Measurements from ENCODE around the gene SPDYE6. TPM values are rescaled to one million over a fixed set of nuclear protein-coding genes. Genes with fewer than 3 reads are reported as not detected.
"Not testable (repeated sequence)": the region's sequence is repeated elsewhere in the genome, so short reads cannot be mapped to it uniquely, and the experiment has no call there.

The SPDYE6 gene, protein sequence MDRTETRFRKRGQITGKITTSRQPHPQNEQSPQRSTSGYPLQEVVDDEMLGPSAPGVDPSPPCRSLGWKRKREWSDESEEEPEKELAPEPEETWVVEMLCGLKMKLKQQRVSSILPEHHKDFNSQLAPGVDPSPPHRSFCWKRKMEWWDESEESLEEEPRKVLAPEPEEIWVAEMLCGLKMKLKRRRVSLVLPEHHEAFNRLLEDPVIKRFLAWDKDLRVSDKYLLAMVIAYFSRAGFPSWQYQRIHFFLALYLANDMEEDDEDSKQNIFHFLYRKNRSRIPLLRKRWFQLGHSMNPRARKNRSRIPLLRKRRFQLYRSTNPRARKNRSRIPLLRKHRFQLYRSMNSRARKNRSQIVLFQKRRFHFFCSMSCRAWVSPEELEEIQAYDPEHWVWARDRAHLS
- not detected for total RNA-seq
- 1 to 10 TPM in 1 of 2 donors, not detected in 1; 2.4 TPM for polyA plus RNA-seq

GRCh38 chr7:102356344-102356743 lies at the start of gene SPDYE6:
SPDYE6 (minus strand) TSS chr7:102356444; CDS start chr7:102356023, 421 bp downstream.
- no CpG with 5 or more reads among the region's 6 CpGs for WGBS
- not testable (repeated sequence) for H3K4me1 ChIP-seq (ENCODE audit: control insufficient read depth in 4 of 4, insufficient read depth in 4 of 4, low read length in 3 of 4); H3K4me3 ChIP-seq (ENCODE audit: low read depth in 1 of 3, low read length in 3 of 3); H3K9ac ChIP-seq (ENCODE audit: low read depth in 1 of 2, low read length in 2 of 2); H3K27ac ChIP-seq (ENCODE audit: low read depth in 1 of 2, low read length in 2 of 2); H3K27me3 ChIP-seq (ENCODE audit: control insufficient read depth in 4 of 4, insufficient read depth in 4 of 4, low read length in 3 of 4); H3K9me3 ChIP-seq (ENCODE audit: control insufficient read depth in 4 of 4, low read length in 3 of 4); DNase-seq (ENCODE audit: low spot score); H3K36me3 ChIP-seq (ENCODE audit: control insufficient read depth in 4 of 4, insufficient read depth in 3 of 4, low read depth in 1 of 4, low read length in 3 of 4)

DNA sequence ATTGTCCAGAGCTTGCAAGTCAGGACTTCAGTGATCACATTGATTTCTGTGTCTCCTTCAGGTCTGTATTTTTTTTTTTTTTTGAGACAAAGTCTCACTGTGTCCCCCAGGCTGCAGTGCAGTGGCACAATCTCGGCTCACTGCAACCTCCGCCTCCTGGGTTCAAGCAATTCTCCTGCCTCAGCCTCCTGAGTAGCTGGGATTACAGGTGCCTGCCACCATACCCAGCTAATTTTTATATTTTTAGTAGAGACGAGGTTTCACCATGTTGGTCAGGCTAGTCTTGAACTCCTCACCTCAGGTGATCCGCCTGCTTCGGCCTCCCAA lies 48.6 kb upstream of the SPDYE6 start:
- H3K36me3 ChIP-seq (ENCODE audit: control insufficient read depth in 4 of 4, insufficient read depth in 3 of 4, low read depth in 1 of 4, low read length in 3 of 4) = peaks cover 7 to 68% (median 39%) of the 10 kb centered on the region in 4 donors
- not testable (repeated sequence) for H3K4me1 ChIP-seq (ENCODE audit: control insufficient read depth in 4 of 4, insufficient read depth in 4 of 4, low read length in 3 of 4); H3K9ac ChIP-seq (ENCODE audit: low read depth in 1 of 2, low read length in 2 of 2); H3K9me3 ChIP-seq (ENCODE audit: control insufficient read depth in 4 of 4, low read length in 3 of 4); H3K27ac ChIP-seq (ENCODE audit: low read depth in 1 of 2, low read length in 2 of 2); H3K4me3 ChIP-seq (ENCODE audit: low read depth in 1 of 3, low read length in 3 of 3); DNase-seq (ENCODE audit: low spot score); H3K27me3 ChIP-seq (ENCODE audit: control insufficient read depth in 4 of 4, insufficient read depth in 4 of 4, low read length in 3 of 4)
- WGBS = 99% methylated on average over 5 of the region's 5 CpGs

GRCh38 chr7:102404005-102404861 lies 48.0 kb upstream of the SPDYE6 start:
- Histone ChIP-seq H3K36me3 (ENCODE audit: control insufficient read depth in 4 of 4, insufficient read depth in 3 of 4, low read depth in 1 of 4, low read length in 3 of 4) (peaks cover 10 to 67% (median 40%) of the 10 kb centered on the region in 4 donors), H3K27ac (ENCODE audit: low read depth in 1 of 2, low read length in 2 of 2) (no peak overlapping the region), H3K4me3 (ENCODE audit: low read depth in 1 of 3, low read length in 3 of 3) (no peak overlapping the region), H3K9me3 (ENCODE audit: control insufficient read depth in 4 of 4, low read length in 3 of 4) (no peaks in the 10 kb centered on the region), H3K9ac (ENCODE audit: low read depth in 1 of 2, low read length in 2 of 2) (no peak overlapping the region), H3K4me1 (ENCODE audit: control insufficient read depth in 4 of 4, insufficient read depth in 4 of 4, low read length in 3 of 4) (no peaks in the 10 kb centered on the region), H3K27me3 (ENCODE audit: control insufficient read depth in 4 of 4, insufficient read depth in 4 of 4, low read length in 3 of 4) (no peaks in the 10 kb centered on the region)
- 69% methylated on average over 15 of the region's 15 CpGs for WGBS
- TF ChIP-seq, protein P1, sequence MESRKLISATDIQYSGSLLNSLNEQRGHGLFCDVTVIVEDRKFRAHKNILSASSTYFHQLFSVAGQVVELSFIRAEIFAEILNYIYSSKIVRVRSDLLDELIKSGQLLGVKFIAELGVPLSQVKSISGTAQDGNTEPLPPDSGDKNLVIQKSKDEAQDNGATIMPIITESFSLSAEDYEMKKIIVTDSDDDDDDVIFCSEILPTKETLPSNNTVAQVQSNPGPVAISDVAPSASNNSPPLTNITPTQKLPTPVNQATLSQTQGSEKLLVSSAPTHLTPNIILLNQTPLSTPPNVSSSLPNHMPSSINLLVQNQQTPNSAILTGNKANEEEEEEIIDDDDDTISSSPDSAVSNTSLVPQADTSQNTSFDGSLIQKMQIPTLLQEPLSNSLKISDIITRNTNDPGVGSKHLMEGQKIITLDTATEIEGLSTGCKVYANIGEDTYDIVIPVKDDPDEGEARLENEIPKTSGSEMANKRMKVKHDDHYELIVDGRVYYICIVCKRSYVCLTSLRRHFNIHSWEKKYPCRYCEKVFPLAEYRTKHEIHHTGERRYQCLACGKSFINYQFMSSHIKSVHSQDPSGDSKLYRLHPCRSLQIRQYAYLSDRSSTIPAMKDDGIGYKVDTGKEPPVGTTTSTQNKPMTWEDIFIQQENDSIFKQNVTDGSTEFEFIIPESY (IDR thresholded peaks at IDR 0.05) = no peak
- TF ChIP-seq CTCF (IDR thresholded peaks at IDR 0.05; ENCODE audit: low read depth, low read length, missing input control) (peak; percentile 68), ATF3 (IDR thresholded peaks at IDR 0.05) (no peak), RXRA (IDR thresholded peaks at IDR 0.05) (peak in 1 of 2 donors; percentile 41), EGR1 (IDR thresholded peaks at IDR 0.05; ENCODE audit: low read depth in 2 of 2) (no peak), MAX (IDR thresholded peaks at IDR 0.05) (no peak), HNF4G (IDR thresholded peaks at IDR 0.05) (no peak), JUND (IDR thresholded peaks at IDR 0.05) (no peak), FOXA2 (IDR thresholded peaks at IDR 0.05) (no peak), GABPA (IDR thresholded peaks at IDR 0.05 in 1 of 2, conservative IDR thresholded peaks at IDR 0.05 in 1 of 2) (no peak), YY1 (IDR thresholded peaks at IDR 0.05) (no peak), SP1 (IDR thresholded peaks at IDR 0.05) (no peak), RAD21 (IDR thresholded peaks at IDR 0.05) (peak; percentile 68 to 79), HNF4A (conservative IDR thresholded peaks at IDR 0.05) (no peak), FOXA1 (IDR thresholded peaks at IDR 0.05) (no peak), TAF1 (conservative IDR thresholded peaks at IDR 0.05) (no peak), NR2F2 (IDR thresholded peaks at IDR 0.05) (no peak)
- TF ChIP-seq, protein P2, sequence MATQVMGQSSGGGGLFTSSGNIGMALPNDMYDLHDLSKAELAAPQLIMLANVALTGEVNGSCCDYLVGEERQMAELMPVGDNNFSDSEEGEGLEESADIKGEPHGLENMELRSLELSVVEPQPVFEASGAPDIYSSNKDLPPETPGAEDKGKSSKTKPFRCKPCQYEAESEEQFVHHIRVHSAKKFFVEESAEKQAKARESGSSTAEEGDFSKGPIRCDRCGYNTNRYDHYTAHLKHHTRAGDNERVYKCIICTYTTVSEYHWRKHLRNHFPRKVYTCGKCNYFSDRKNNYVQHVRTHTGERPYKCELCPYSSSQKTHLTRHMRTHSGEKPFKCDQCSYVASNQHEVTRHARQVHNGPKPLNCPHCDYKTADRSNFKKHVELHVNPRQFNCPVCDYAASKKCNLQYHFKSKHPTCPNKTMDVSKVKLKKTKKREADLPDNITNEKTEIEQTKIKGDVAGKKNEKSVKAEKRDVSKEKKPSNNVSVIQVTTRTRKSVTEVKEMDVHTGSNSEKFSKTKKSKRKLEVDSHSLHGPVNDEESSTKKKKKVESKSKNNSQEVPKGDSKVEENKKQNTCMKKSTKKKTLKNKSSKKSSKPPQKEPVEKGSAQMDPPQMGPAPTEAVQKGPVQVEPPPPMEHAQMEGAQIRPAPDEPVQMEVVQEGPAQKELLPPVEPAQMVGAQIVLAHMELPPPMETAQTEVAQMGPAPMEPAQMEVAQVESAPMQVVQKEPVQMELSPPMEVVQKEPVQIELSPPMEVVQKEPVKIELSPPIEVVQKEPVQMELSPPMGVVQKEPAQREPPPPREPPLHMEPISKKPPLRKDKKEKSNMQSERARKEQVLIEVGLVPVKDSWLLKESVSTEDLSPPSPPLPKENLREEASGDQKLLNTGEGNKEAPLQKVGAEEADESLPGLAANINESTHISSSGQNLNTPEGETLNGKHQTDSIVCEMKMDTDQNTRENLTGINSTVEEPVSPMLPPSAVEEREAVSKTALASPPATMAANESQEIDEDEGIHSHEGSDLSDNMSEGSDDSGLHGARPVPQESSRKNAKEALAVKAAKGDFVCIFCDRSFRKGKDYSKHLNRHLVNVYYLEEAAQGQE (IDR thresholded peaks at IDR 0.05) = no peak
- DNase-seq (ENCODE audit: low spot score) = no peak
